SJCRH30 (cell line): ENCODE measurements around the gene TP53BP2. TPM values are rescaled to one million over a fixed set of nuclear protein-coding genes. Genes with fewer than 3 reads are reported as not detected.

Source experiments
- DNase-seq, 2 experiments: peaks; one replicate each; pipeline ENCODE4 v3.0.0-alpha.2; 2015 to 2020
- H3K27ac ChIP-seq: fragments of 250-450 bp; sonication (Bioruptor Pico); 2 replicates; pipeline ENCODE4 v1.5.1; 2020; ENCODE audit warnings: mild to moderate bottlenecking, moderate library complexity
- H3K27me3 ChIP-seq: fragments of 250-450 bp; sonication (Bioruptor Pico); 2 replicates; pipeline ENCODE4 v1.5.1; 2020; ENCODE audit warnings: mild to moderate bottlenecking, moderate library complexity
- H3K36me3 ChIP-seq: fragments of 250-450 bp; sonication (Bioruptor Pico); 2 replicates; pipeline ENCODE4 v1.5.1; 2020; ENCODE audit warnings: mild to moderate bottlenecking, moderate library complexity
- H3K4me1 ChIP-seq: fragments of 250-450 bp; sonication (Bioruptor Pico); 2 replicates; pipeline ENCODE4 v1.5.1; 2020; ENCODE audit warnings: mild to moderate bottlenecking, moderate library complexity
- H3K4me3 ChIP-seq: fragments of 250-450 bp; sonication (Bioruptor Pico); 2 replicates; pipeline ENCODE4 v1.5.1; 2020; ENCODE audit warnings: mild to moderate bottlenecking, moderate library complexity
- H3K9me3 ChIP-seq: fragments of 250-450 bp; sonication (Bioruptor Pico); replicated peaks from 2 replicates; pipeline ENCODE4 v1.5.1; 2020; ENCODE audit warnings: mild to moderate bottlenecking, moderate library complexity
- total RNA-seq: library from RNA; depleted of rRNA; stranded (reverse); fragments of >200 nt; shearing (Covaris generic); gene quantifications from 2 replicates; pipeline ENCODE4 v1.2.3, GENCODE V29; 2014; rRNA removed

Gene TP53BP2
- total RNA-seq, 1 experiment from 2014 or later: 54.4 TPM

DNA sequence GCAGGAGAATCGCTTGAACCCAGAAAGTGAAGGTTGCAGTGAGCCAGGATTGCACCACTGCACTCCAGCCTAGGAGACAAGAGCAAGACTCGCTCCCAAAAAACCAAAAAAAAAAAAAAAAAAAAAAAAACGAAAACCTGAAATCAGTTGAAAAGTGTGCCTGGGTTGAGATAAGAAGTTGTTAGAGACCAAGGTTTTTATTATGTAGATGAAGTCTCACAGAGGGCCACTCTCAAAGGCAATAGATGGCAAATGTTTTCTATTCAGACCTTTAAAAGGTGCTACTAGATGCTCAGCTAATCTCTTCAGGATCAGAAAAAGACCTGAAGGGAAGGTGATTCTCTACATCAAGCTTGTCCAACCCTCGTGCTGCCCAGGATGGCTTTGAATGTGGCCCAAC lies 115.8 kb downstream of the TP53BP2 start:
- Histone ChIP-seq H3K4me1 (peaks cover 61% of the 10 kb centered on the region), H3K27ac (peak overlapping the region; percentile 86), H3K4me3 (no peak overlapping the region), H3K27me3 (no peaks in the 10 kb centered on the region), H3K36me3 (peaks cover 31% of the 10 kb centered on the region), H3K9me3 (no peaks in the 10 kb centered on the region)
- DNase-seq: peak in 1 of 2 experiments; percentile 28

Other genes with a start within 250 kb of the TP53BP2 start
- gene CAPN8, start 180.2 kb downstream of the TP53BP2 start, total RNA-seq: not detected in 2 replicates
- 163 and 172 TPM in 2 replicates for gene CAPN2, start 133.4 kb downstream of the TP53BP2 start, total RNA-seq